H1 (cell line): ENCODE data around the gene CDS2. TPM values are rescaled to one million over a fixed set of nuclear protein-coding genes. Genes with fewer than 3 reads are reported as not detected.

Experiments used
- CTCF ChIA-PET: fragments of 300-600 bp; sonication (Branson Sonifier 250); formaldehyde crosslinking; loops from one replicate; lab custom pipeline; 2021; ENCODE audit not compliant: partially characterized antibody; lab: Charles Lee
- POLR2A ChIA-PET: fragments of 300-600 bp; sonication (Branson Sonifier 250); formaldehyde crosslinking; loops from one replicate; lab custom pipeline; 2021; ENCODE audit warnings: inconsistent platforms; ENCODE audit not compliant: partially characterized antibody; lab: Charles Lee
- DNase-seq, 2 experiments: peaks; one replicate each; pipeline versions ENCODE4 v3.0.0 to v3.0.0-alpha.2; 2010 to 2022; ENCODE audit warnings: low spot score in 2 of 2, low read depth in 1 of 2, mixed read lengths in 1 of 2
- FAIRE-seq: peaks from 2 replicates; lab custom pipeline; 2011; peaks lifted over from hg19 to GRCh38; lab: Jason Lieb, UNC
- H2AFZ ChIP-seq: 2 replicates; pipeline ENCODE4 v1.8.1; 2012; ENCODE audit warnings: low read length, inconsistent platforms
- H2AK5ac ChIP-seq: 2 replicates; pipeline ENCODE4 v1.6.1; 2013; ENCODE audit warnings: low read depth, low read length
- H2BK120ac ChIP-seq: replicated peaks from 2 replicates; pipeline ENCODE3; 2013; ENCODE audit warnings: low read depth, low read length, inconsistent platforms
- H2BK12ac ChIP-seq: 2 replicates; pipeline ENCODE4 v1.6.1; 2013; ENCODE audit warnings: low read depth, low read length
- H2BK15ac ChIP-seq: 2 replicates; pipeline ENCODE4 v1.6.1; 2013; ENCODE audit warnings: low read length
- H2BK20ac ChIP-seq: 2 replicates; pipeline ENCODE4 v1.6.1; 2013; ENCODE audit warnings: low read length
- H2BK5ac ChIP-seq: 2 replicates; pipeline ENCODE4 v1.6.1; 2013; ENCODE audit warnings: low read depth, low read length
- H3K14ac ChIP-seq: 2 replicates; pipeline ENCODE4 v1.6.1; 2013; ENCODE audit warnings: inconsistent platforms; ENCODE audit not compliant: insufficient read length
- H3K18ac ChIP-seq: 2 replicates; pipeline ENCODE4 v1.6.1; 2013; ENCODE audit warnings: low read length; ENCODE audit errors: extremely low read depth
- H3K23ac ChIP-seq: 2 replicates; pipeline ENCODE4 v1.6.1; 2013; ENCODE audit warnings: inconsistent platforms; ENCODE audit not compliant: insufficient read length
- H3K23me2 ChIP-seq: 2 replicates; pipeline ENCODE4 v1.6.1; 2013; ENCODE audit warnings: low read depth, low read length
- H3K27ac ChIP-seq: 2 replicates; pipeline ENCODE4 v1.6.1; 2011; ENCODE audit warnings: low read depth, low read length, inconsistent platforms
- H3K27me3 ChIP-seq, 4 experiments: replicated peaks in 1 of 4; 1 replicate in 1 of 4; 2 replicates in 3 of 4; pipeline versions ENCODE4 v1.6.1 to v1.8.1; 2011 to 2013; ENCODE audit warnings: low read length in 3 of 4, mild to moderate bottlenecking in 3 of 4, inconsistent platforms in 2 of 4, mixed read lengths in 2 of 4, moderate library complexity in 1 of 4; ENCODE audit not compliant: control insufficient read depth in 3 of 4, insufficient read depth in 3 of 4; ENCODE audit errors: extremely low read depth in 1 of 4
- H3K36me3 ChIP-seq, 4 experiments: 2 replicates each; pipeline versions ENCODE4 v1.6.1 to v1.8.1; 2011 to 2013; ENCODE audit warnings: mild to moderate bottlenecking in 4 of 4, low read length in 3 of 4, moderate library complexity in 2 of 4, control low read depth in 1 of 4, inconsistent platforms in 1 of 4; ENCODE audit not compliant: insufficient read depth in 4 of 4, control insufficient read depth in 2 of 4
- H3K4ac ChIP-seq: replicated peaks from 2 replicates; pipeline ENCODE3; 2013; ENCODE audit warnings: low read length, low read depth, mixed read lengths, inconsistent platforms; ENCODE audit not compliant: insufficient read length
- H3K4me1 ChIP-seq, 4 experiments: replicated peaks in 1 of 4; 1 replicate in 1 of 4; 2 replicates in 3 of 4; pipeline versions ENCODE4 v1.6.1 to v1.8.1; 2011 to 2013; ENCODE audit warnings: low read length in 3 of 4, inconsistent platforms in 2 of 4, mixed read lengths in 1 of 4; ENCODE audit not compliant: insufficient read depth in 4 of 4, control insufficient read depth in 3 of 4
- H3K4me2 ChIP-seq, 2 experiments: 2 replicates each; pipeline versions ENCODE4 v1.6.1 to v1.8.1; 2011 to 2013; ENCODE audit warnings: low read depth in 2 of 2, low read length in 2 of 2, control low read depth in 1 of 2, inconsistent platforms in 1 of 2, mild to moderate bottlenecking in 1 of 2; ENCODE audit not compliant: insufficient read depth in 1 of 2
- H3K4me3 ChIP-seq, 4 experiments: fragments of 200-600, 300-600 bp in 1 of 4; sonication (generic), shearing (Covaris generic), sonication (Bioruptor Twin) in 1 of 4; 2 replicates each; pipeline versions ENCODE4 v1.5.1 to v1.8.1; 2011 to 2016; ENCODE audit warnings: low read length in 4 of 4, low read depth in 3 of 4, control low read depth in 2 of 4, inconsistent platforms in 2 of 4, mild to moderate bottlenecking in 2 of 4, mixed read lengths in 1 of 4, moderate library complexity in 1 of 4; ENCODE audit not compliant: insufficient read depth in 2 of 4; ENCODE audit errors: extremely low read depth in 1 of 4
- H3K56ac ChIP-seq: replicated peaks from 2 replicates; pipeline ENCODE3; 2013; ENCODE audit warnings: low read depth, mild to moderate bottlenecking, mixed read lengths, low read length, inconsistent platforms; ENCODE audit not compliant: insufficient read length
- H3K79me1 ChIP-seq: 2 replicates; pipeline ENCODE4 v1.6.1; 2013; ENCODE audit warnings: low read depth, low read length, control low read depth
- H3K79me2 ChIP-seq, 2 experiments: 2 replicates each; pipeline versions ENCODE4 v1.6.1 to v1.8.1; 2012 to 2013; ENCODE audit warnings: low read length in 2 of 2, mild to moderate bottlenecking in 2 of 2, inconsistent platforms in 1 of 2; ENCODE audit not compliant: insufficient read depth in 2 of 2, control insufficient read depth in 1 of 2
- H3K9ac ChIP-seq, 4 experiments: replicated peaks in 1 of 4; 1 replicate in 1 of 4; 2 replicates in 3 of 4; pipeline versions ENCODE4 v1.6.1 to v1.8.1; 2011 to 2013; ENCODE audit warnings: low read depth in 3 of 4, low read length in 3 of 4, control low read depth in 2 of 4, mild to moderate bottlenecking in 2 of 4, moderate library complexity in 2 of 4, inconsistent platforms in 1 of 4; ENCODE audit errors: extremely low read depth in 1 of 4
- H3K9me3 ChIP-seq, 2 experiments: 2 replicates each; pipeline versions ENCODE4 v1.6.1 to v1.8.1; 2012 to 2013; ENCODE audit warnings: mild to moderate bottlenecking in 2 of 2, moderate library complexity in 2 of 2, control low read depth in 1 of 2, inconsistent platforms in 1 of 2, low read depth in 1 of 2, low read length in 1 of 2, mixed read lengths in 1 of 2; ENCODE audit not compliant: insufficient read depth in 2 of 2
- H4K20me1 ChIP-seq, 2 experiments: replicated peaks in 1 of 2; 2 replicates each; pipeline versions ENCODE3 to v1.8.1; 2011 to 2013; ENCODE audit warnings: inconsistent platforms in 2 of 2, low read length in 2 of 2, mild to moderate bottlenecking in 1 of 2; ENCODE audit not compliant: insufficient read depth in 2 of 2, control insufficient read depth in 1 of 2
- H4K5ac ChIP-seq: 2 replicates; pipeline ENCODE4 v1.6.1; 2013; ENCODE audit warnings: low read length, low read depth, mixed read lengths, inconsistent platforms; ENCODE audit not compliant: insufficient read length
- H4K8ac ChIP-seq: 2 replicates; pipeline ENCODE4 v1.8.0; 2013; ENCODE audit warnings: mild to moderate bottlenecking, moderate library complexity, low read length, inconsistent platforms; ENCODE audit not compliant: insufficient read depth; ENCODE audit errors: extremely low read depth
- H4K91ac ChIP-seq: replicated peaks from 2 replicates; pipeline ENCODE3; 2013; ENCODE audit warnings: low read length, mixed read lengths, inconsistent platforms; ENCODE audit not compliant: insufficient read length
- BRCA1 ChIP-seq: IDR thresholded peaks from 2 replicates; pipeline ENCODE4 v1.6.1; 2012; ENCODE audit warnings: low read depth, low read length, improper control_type of control experiment
- EGR1 ChIP-seq: IDR thresholded peaks from 2 replicates; pipeline ENCODE4 v1.6.1; 2011; ENCODE audit warnings: low read depth, low read length, borderline replicate concordance
- GTF2F1 ChIP-seq: IDR thresholded peaks from 2 replicates; pipeline ENCODE4 v1.6.1; 2012; ENCODE audit warnings: low read depth, low read length, improper control_type of control experiment, borderline replicate concordance
- NRF1 ChIP-seq: IDR thresholded peaks from 2 replicates; pipeline ENCODE4 v1.6.1; 2011; ENCODE audit warnings: mild to moderate bottlenecking, low read depth, low read length, improper control_type of control experiment
- POLR2AphosphoS5 ChIP-seq: IDR thresholded peaks from 2 replicates; pipeline ENCODE4 v1.6.1; 2011; ENCODE audit warnings: low read depth, low read length
- RXRA ChIP-seq: IDR thresholded peaks from 2 replicates; pipeline ENCODE4 v1.6.1; 2011; ENCODE audit warnings: low read depth, mild to moderate bottlenecking, low read length, moderate library complexity; ENCODE audit not compliant: insufficient read depth
- SIRT6 ChIP-seq: IDR thresholded peaks from one replicate; pipeline ENCODE4 v1.7.1; 2012; ENCODE audit warnings: low read length, inconsistent platforms
- SIX5 ChIP-seq: IDR thresholded peaks from 2 replicates; pipeline ENCODE4 v1.6.1; 2011; ENCODE audit warnings: mild to moderate bottlenecking, low read depth, low read length
- TAF7 ChIP-seq: optimal IDR thresholded peaks from 2 replicates; pipeline ENCODE3; 2011; ENCODE audit warnings: low read depth, mild to moderate bottlenecking, inconsistent platforms, low read length, moderate library complexity, borderline replicate concordance
- TEAD4 ChIP-seq: IDR thresholded peaks from 2 replicates; pipeline ENCODE4 v1.6.1; 2012; ENCODE audit warnings: low read depth, low read length, inconsistent platforms, mixed read lengths
- WGBS, 2 experiments: shearing (Covaris generic) in 1 of 2; methylation state at CpG; one replicate each; pipeline versions ENCODE4 v1.1.6 to v1.1.7; 2013 to 2015; ENCODE audit warnings: low lambda C conversion rate in 2 of 2, mixed read lengths in 2 of 2, inconsistent platforms in 1 of 2, low coverage in 1 of 2, missing lambda C conversion rate in 1 of 2; ENCODE audit not compliant: insufficient replicate concordance in 2 of 2, insufficient coverage in 1 of 2, insufficient read length in 1 of 2; ENCODE audit errors: extremely low coverage in 1 of 2, missing lambda C conversion rate in 1 of 2; 5-methylcytosine and 5-hydroxymethylcytosine counted together
- polyA plus RNA-seq, 7 experiments: library from polyadenylated mRNA; depleted of rRNA in 3 of 7; stranded (reverse) in 5 of 7; unstranded in 2 of 7; fragments of >200 nt in 5 of 7; fragments of 200-250 nt in 2 of 7; gene quantifications; 1 replicate in 5 of 7; 2 replicates in 1 of 7; 4 replicates in 1 of 7; pipeline versions ENCODE4 v1.2.1 to v1.2.3, GENCODE V29; 2011 to 2013; ENCODE audit warnings: missing spikeins in 2 of 7, mixed read lengths in 2 of 7
- total RNA-seq: library from RNA; stranded (reverse); fragmentation: NEBNext Ultra II Directional; extraction: Animal tissue kit (Norgen Biotek cat#: 25700); gene quantifications from 2 replicates; pipeline ENCODE4 v1.2.1, GENCODE V29; 2021

Gene CDS2
- total and polyA plus RNA-seq, 2 of the 8 experiments (the other 6 are each of a cell fraction or from before 2014, with no cell fraction given): 54.0 to 56.2 TPM

DNA sequence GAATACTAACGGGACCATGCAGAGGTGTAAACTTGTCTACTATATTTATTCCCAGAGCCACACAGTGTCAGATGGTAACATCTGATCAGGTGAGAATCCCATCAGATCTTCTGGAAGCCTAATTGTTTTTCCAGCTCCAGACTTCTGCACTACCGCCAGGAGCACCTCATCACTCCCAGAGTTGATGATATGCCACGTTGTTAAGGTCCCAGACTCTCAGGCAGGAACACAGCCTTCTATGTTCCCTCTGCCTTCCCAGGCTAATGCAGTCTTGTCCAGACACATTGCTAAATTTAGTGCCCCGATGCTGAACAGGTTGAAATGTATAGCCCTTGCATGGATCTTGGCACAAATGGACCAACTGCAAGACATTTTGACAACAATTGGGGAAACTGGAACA is 103.7 kb downstream of the CDS2 start:
- H3K18ac ChIP-seq: no peak overlapping the region
- H3K79me2 ChIP-seq: no peaks in the 10 kb centered on the region
- no peak overlapping the region for H2BK15ac ChIP-seq
- no peak overlapping the region for H4K91ac ChIP-seq
- no peaks in the 10 kb centered on the region for H3K36me3 ChIP-seq
- H3K4me3 ChIP-seq: no peak overlapping the region
- no peak overlapping the region for H2BK12ac ChIP-seq
- H3K4me1 ChIP-seq: no peaks in the 10 kb centered on the region
- no peaks in the 10 kb centered on the region for H3K9me3 ChIP-seq
- no peak overlapping the region for H3K23ac ChIP-seq
- H3K27me3 ChIP-seq: no peaks in the 10 kb centered on the region
- H3K9ac ChIP-seq: no peak overlapping the region
- H4K5ac ChIP-seq: no peak overlapping the region
- H3K4me2 ChIP-seq: no peak overlapping the region
- no peak overlapping the region for H2BK20ac ChIP-seq
- H2BK120ac ChIP-seq: no peak overlapping the region
- H3K27ac ChIP-seq: no peak overlapping the region
- no peak overlapping the region for H2BK5ac ChIP-seq
- no peak overlapping the region for H4K8ac ChIP-seq
- H3K79me1 ChIP-seq: no peaks in the 10 kb centered on the region
- H2AK5ac ChIP-seq: no peak overlapping the region
- POLR2A ChIA-PET: no interaction called here
- no peak overlapping the region for H2AFZ ChIP-seq
- WGBS, 2 experiments: 89% methylated on average over 4 of the region's 4 CpGs; no CpG with 5 or more reads in 1 of the 2 experiments
- TF ChIP-seq NRF1 (no peak), RXRA (no peak), TEAD4 (no peak), GTF2F1 (no peak), BRCA1 (no peak), TAF7 (no peak), POLR2AphosphoS5 (no peak), SIX5 (no peak), EGR1 (no peak), SIRT6 (no peak)
- TF ChIP-seq, all 59 proteins: peak for 0
- DNase-seq: no peak
- H3K4ac ChIP-seq: no peak overlapping the region
- H3K14ac ChIP-seq: no peak overlapping the region
- no peak for FAIRE-seq
- no peaks in the 10 kb centered on the region for H3K23me2 ChIP-seq
- H4K20me1 ChIP-seq: no peaks in the 10 kb centered on the region
- no peak overlapping the region for H3K56ac ChIP-seq
- CTCF ChIA-PET: interaction anchor here (0.8 to 1.2 kb wide), 3 partner anchors 9 to 119 kb away, joined by 3 read pairs; no protein-coding TSS in a partner anchor
